WTC11 (cell line): Measurements from ENCODE around the gene PARP14. TPM values are rescaled to one million over a fixed set of nuclear protein-coding genes. Genes with fewer than 3 reads are reported as not detected.
A peak's percentile ranks its signal among the peaks of the same experiment; 100 is the strongest.
"Not testable (repeated sequence)": the region's sequence is repeated elsewhere in the genome, so short reads cannot be mapped to it uniquely, and the experiment has no call there.

Experiments
- ATAC-seq: fragments of 200-7000 bp; cut with Tn5 transposase; 2 replicates; pipeline ENCODE4 v1.10.0; 2021; ENCODE audit warnings: mild to moderate bottlenecking, moderate library complexity
- CTCF ChIA-PET: fragments of 300-600 bp; sonication (Branson Sonifier 250); formaldehyde crosslinking; loops from one replicate; lab custom pipeline; 2021; ENCODE audit warnings: antibody characterized with exemption; lab: Charles Lee
- POLR2A ChIA-PET: fragments of 350-600 bp; sonication (Branson Sonifier 250); formaldehyde crosslinking; loops from one replicate; lab custom pipeline; 2021; ENCODE audit warnings: antibody characterized with exemption; lab: Charles Lee
- DNase-seq: peaks from one replicate; pipeline ENCODE4 v3.0.0; 2021; ENCODE audit warnings: low spot score
- H3K27ac Mint-ChIP-seq: 2 replicates; pipeline ENCODE4 v1.8.0; 2021; ENCODE audit warnings: mixed read lengths
- H3K27me3 Mint-ChIP-seq: 2 replicates; pipeline ENCODE4 v1.8.0; 2021; ENCODE audit warnings: low read depth, mild to moderate bottlenecking, moderate library complexity, mixed read lengths
- H3K36me3 Mint-ChIP-seq: 2 replicates; pipeline ENCODE4 v1.8.0; 2021; ENCODE audit warnings: mixed read lengths
- H3K4me1 Mint-ChIP-seq: 2 replicates; pipeline ENCODE4 v1.8.0; 2022; ENCODE audit warnings: mixed read lengths
- H3K4me3 Mint-ChIP-seq: 2 replicates; pipeline ENCODE4 v1.8.0; 2021; ENCODE audit warnings: mild to moderate bottlenecking, moderate library complexity, mixed read lengths
- H3K9me3 Mint-ChIP-seq: 2 replicates; pipeline ENCODE4 v1.8.0; 2021; ENCODE audit warnings: mixed read lengths
- ATF1 ChIP-seq: sonication (generic); formaldehyde crosslinking; IDR thresholded peaks from 2 replicates; pipeline ENCODE4 v1.8.1; 2023; ENCODE audit warnings: mild to moderate bottlenecking, moderate library complexity, missing genetic modification reagents
- ESRRA ChIP-seq: sonication (generic); formaldehyde crosslinking; IDR thresholded peaks from 2 replicates; pipeline ENCODE4 v1.8.1; 2022; ENCODE audit warnings: mild to moderate bottlenecking, missing genetic modification reagents, borderline replicate concordance
- FOXJ3 ChIP-seq: sonication (generic); formaldehyde crosslinking; IDR thresholded peaks from 2 replicates; pipeline ENCODE4 v1.9.0; 2021; ENCODE audit warnings: missing genetic modification reagents, mild to moderate bottlenecking, borderline replicate concordance
- GTF2I ChIP-seq: fragments of 250-450 bp; sonication (Bioruptor Pico); conservative IDR thresholded peaks from 2 replicates; pipeline ENCODE4 v1.4.0; 2021; ENCODE audit warnings: mild to moderate bottlenecking
- HMGA2 ChIP-seq: fragments of 250-450 bp; sonication (Bioruptor Pico); IDR thresholded peaks from 2 replicates; pipeline ENCODE4 v1.4.0; 2021; ENCODE audit warnings: mild to moderate bottlenecking, moderate library complexity
- IRF1 ChIP-seq: sonication (generic); formaldehyde crosslinking; IDR thresholded peaks from 2 replicates; pipeline ENCODE4 v1.8.0; 2023; ENCODE audit warnings: missing genetic modification reagents
- KAT7 ChIP-seq: sonication (generic); formaldehyde crosslinking; IDR thresholded peaks from 2 replicates; pipeline ENCODE4 v1.8.1; 2023; ENCODE audit warnings: missing genetic modification reagents, mild to moderate bottlenecking, borderline replicate concordance
- MXD4 ChIP-seq: fragments of 250-450 bp; sonication (Bioruptor Pico); IDR thresholded peaks from 2 replicates; pipeline ENCODE4 v1.8.0; 2021; ENCODE audit warnings: mild to moderate bottlenecking, moderate library complexity, borderline replicate concordance
- MYBL2 ChIP-seq: sonication (generic); formaldehyde crosslinking; IDR thresholded peaks from 2 replicates; pipeline ENCODE4 v1.8.1; 2023; ENCODE audit warnings: mild to moderate bottlenecking, moderate library complexity, missing genetic modification reagents
- NR1H2 ChIP-seq: sonication (generic); formaldehyde crosslinking; IDR thresholded peaks from 2 replicates; pipeline ENCODE4 v1.9.0; 2021; ENCODE audit warnings: mild to moderate bottlenecking, moderate library complexity, missing genetic modification reagents
- OVOL2 ChIP-seq: fragments of 250-450 bp; sonication (Bioruptor Pico); IDR thresholded peaks from 2 replicates; pipeline ENCODE4 v1.9.0; 2021; ENCODE audit warnings: mild to moderate bottlenecking, borderline replicate concordance
- PRDM15 ChIP-seq: sonication (generic); formaldehyde crosslinking; IDR thresholded peaks from 2 replicates; pipeline ENCODE4 v1.8.0; 2022; ENCODE audit warnings: missing genetic modification reagents
- TCF7 ChIP-seq: sonication (generic); formaldehyde crosslinking; IDR thresholded peaks from 2 replicates; pipeline ENCODE4 v1.8.0; 2022; ENCODE audit warnings: mild to moderate bottlenecking, low read depth, missing genetic modification reagents, moderate library complexity
- ZMAT4 ChIP-seq: fragments of 250-450 bp; sonication (Bioruptor Pico); IDR thresholded peaks from 2 replicates; pipeline ENCODE4 v1.9.0; 2021; ENCODE audit warnings: mild to moderate bottlenecking
- ZNF219 ChIP-seq: sonication (generic); formaldehyde crosslinking; IDR thresholded peaks from 2 replicates; pipeline ENCODE4 v1.8.0; 2023; ENCODE audit warnings: missing genetic modification reagents, mild to moderate bottlenecking, borderline replicate concordance
- ZSCAN18 ChIP-seq: fragments of 250-450 bp; sonication (Bioruptor Pico); IDR thresholded peaks from 2 replicates; pipeline ENCODE4 v2.1.2; 2022; ENCODE audit warnings: mild to moderate bottlenecking, moderate library complexity
- total RNA-seq: library from RNA; stranded (reverse); gene quantifications from 3 replicates; pipeline ENCODE4 v1.2.3, GENCODE V29; 2021
- TF ChIP-seq, protein P1 (sequence below): sonication (generic); formaldehyde crosslinking; IDR thresholded peaks from 2 replicates; pipeline ENCODE4 v1.8.0; 2022; ENCODE audit warnings: mild to moderate bottlenecking, missing genetic modification reagents
- TF ChIP-seq, protein P2 (sequence below): sonication (generic); formaldehyde crosslinking; IDR thresholded peaks from 2 replicates; pipeline ENCODE4 v1.8.1; 2022; ENCODE audit warnings: low read depth, mild to moderate bottlenecking, moderate library complexity, missing genetic modification reagents, borderline replicate concordance
- TF ChIP-seq, protein P3 (sequence below): sonication (generic); formaldehyde crosslinking; IDR thresholded peaks from 2 replicates; pipeline ENCODE4 v1.8.1; 2023; ENCODE audit warnings: mild to moderate bottlenecking, missing genetic modification reagents, moderate library complexity

Gene PARP14
- total RNA-seq, 1 experiment from 2014 or later, result 15.9 TPM

- ATAC-seq, H3K9me3 Mint-ChIP-seq, POLR2A ChIA-PET, H3K4me1 Mint-ChIP-seq, H3K27ac Mint-ChIP-seq, H3K4me3 Mint-ChIP-seq, H3K36me3 Mint-ChIP-seq, H3K27me3 Mint-ChIP-seq, DNase-seq: not testable (repeated sequence)
- TF ChIP-seq HMGA2 (CRISPR knock-in tag), result 0 out of 2 replicates have a peak, but pooled peaks have one; percentile 20
- CTCF ChIA-PET, result interaction anchor here (0.9 kb wide), 1 partner anchor 44 kb away, joined by 3 read pairs; no protein-coding TSS in a partner anchor
Observed at GRCh38 chr3:122710616-122711251, 30.1 kb downstream of the PARP14 start.

- no peaks in the 10 kb centered on the region for H3K27me3 Mint-ChIP-seq
- no peak for ATAC-seq
- ChIA-PET POLR2A (no interaction called here), CTCF (interaction anchor here (0.5 kb wide), 1 partner anchor 363 kb away, joined by 3 read pairs; no protein-coding TSS in a partner anchor)
- no peak for DNase-seq
- no peak for TF ChIP-seq TCF7 (CRISPR knock-in tag)
- no peak for TF ChIP-seq GTF2I
- TF ChIP-seq ZSCAN18, result no peak
- TF ChIP-seq, protein P1, sequence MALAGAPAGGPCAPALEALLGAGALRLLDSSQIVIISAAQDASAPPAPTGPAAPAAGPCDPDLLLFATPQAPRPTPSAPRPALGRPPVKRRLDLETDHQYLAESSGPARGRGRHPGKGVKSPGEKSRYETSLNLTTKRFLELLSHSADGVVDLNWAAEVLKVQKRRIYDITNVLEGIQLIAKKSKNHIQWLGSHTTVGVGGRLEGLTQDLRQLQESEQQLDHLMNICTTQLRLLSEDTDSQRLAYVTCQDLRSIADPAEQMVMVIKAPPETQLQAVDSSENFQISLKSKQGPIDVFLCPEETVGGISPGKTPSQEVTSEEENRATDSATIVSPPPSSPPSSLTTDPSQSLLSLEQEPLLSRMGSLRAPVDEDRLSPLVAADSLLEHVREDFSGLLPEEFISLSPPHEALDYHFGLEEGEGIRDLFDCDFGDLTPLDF (CRISPR knock-in tag), result no peak
- no peak for TF ChIP-seq ESRRA (CRISPR knock-in tag)
- TF ChIP-seq, protein P2, sequence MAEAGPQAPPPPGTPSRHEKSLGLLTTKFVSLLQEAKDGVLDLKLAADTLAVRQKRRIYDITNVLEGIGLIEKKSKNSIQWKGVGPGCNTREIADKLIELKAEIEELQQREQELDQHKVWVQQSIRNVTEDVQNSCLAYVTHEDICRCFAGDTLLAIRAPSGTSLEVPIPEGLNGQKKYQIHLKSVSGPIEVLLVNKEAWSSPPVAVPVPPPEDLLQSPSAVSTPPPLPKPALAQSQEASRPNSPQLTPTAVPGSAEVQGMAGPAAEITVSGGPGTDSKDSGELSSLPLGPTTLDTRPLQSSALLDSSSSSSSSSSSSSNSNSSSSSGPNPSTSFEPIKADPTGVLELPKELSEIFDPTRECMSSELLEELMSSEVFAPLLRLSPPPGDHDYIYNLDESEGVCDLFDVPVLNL (CRISPR knock-in tag), result no peak
- no peak for TF ChIP-seq MYBL2
- TF ChIP-seq, protein P3, sequence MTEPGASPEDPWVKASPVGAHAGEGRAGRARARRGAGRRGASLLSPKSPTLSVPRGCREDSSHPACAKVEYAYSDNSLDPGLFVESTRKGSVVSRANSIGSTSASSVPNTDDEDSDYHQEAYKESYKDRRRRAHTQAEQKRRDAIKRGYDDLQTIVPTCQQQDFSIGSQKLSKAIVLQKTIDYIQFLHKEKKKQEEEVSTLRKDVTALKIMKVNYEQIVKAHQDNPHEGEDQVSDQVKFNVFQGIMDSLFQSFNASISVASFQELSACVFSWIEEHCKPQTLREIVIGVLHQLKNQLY (CRISPR knock-in tag), result no peak
- TF ChIP-seq NR1H2 (CRISPR knock-in tag), result no peak
- no peak for TF ChIP-seq IRF1 (CRISPR knock-in tag)
- no peak for TF ChIP-seq ATF1 (CRISPR knock-in tag)
- TF ChIP-seq MXD4 (CRISPR knock-in tag), result no peak
- no peak for TF ChIP-seq ZMAT4 (CRISPR knock-in tag)
- TF ChIP-seq KAT7 (CRISPR knock-in tag), result no peak
- peaks cover 6% of the 10 kb centered on the region; the same call in 1 of the 2 replicates for H3K36me3 Mint-ChIP-seq
- no peaks in the 10 kb centered on the region for H3K4me1 Mint-ChIP-seq
- H3K4me3 Mint-ChIP-seq, result no peak overlapping the region
- no peak overlapping the region for H3K27ac Mint-ChIP-seq
- no peaks in the 10 kb centered on the region for H3K9me3 Mint-ChIP-seq
Observed at GRCh38 chr3:122714273-122714672, 33.6 kb downstream of the PARP14 start.

DNA sequence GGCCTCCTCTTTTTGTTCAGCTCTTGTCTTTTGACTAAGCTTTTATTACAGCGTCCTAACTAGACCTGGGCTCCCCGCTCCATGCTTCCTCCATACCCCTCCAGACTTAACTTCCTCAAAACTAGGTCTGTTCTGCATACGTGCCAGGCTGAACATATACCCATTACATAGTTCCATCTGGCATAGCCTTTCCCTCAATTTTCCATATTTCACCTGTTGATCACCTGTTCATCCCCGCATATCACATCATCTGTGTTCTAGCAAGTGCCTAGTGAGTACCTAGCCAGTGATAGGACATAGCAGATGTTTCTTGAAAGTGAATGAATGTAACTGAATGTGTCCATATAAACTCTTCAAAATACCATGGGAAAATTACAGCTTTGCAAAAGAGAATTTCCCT is 36.0 kb downstream of the PARP14 start:
- Mint-ChIP-seq H3K36me3 (peaks cover 6% of the 10 kb centered on the region; the same call in 1 of the 2 replicates), H3K4me3 (no peak overlapping the region), H3K27ac (no peak overlapping the region), H3K9me3 (no peaks in the 10 kb centered on the region), H3K4me1 (no peaks in the 10 kb centered on the region), H3K27me3 (no peaks in the 10 kb centered on the region)
- POLR2A ChIA-PET, result no interaction called here
- ATAC-seq (no peak), DNase-seq (no peak)
- CTCF ChIA-PET, result no interaction called here
- TF ChIP-seq PRDM15 (CRISPR knock-in tag), result no peak
- no peak for TF ChIP-seq ATF1 (CRISPR knock-in tag)
- no peak for TF ChIP-seq ZSCAN18
- TF ChIP-seq FOXJ3 (CRISPR knock-in tag), result no peak
- no peak for TF ChIP-seq OVOL2
- no peak for TF ChIP-seq ZNF219 (CRISPR knock-in tag)
